WTC11 (cell line): ENCODE data around the gene DOCK1. TPM values are rescaled to one million over a fixed set of nuclear protein-coding genes. Genes with fewer than 3 reads are reported as not detected.

Experiments used
- ATAC-seq: fragments of 200-7000 bp; cut with Tn5 transposase; 2 replicates; pipeline ENCODE4 v1.10.0; 2021; ENCODE audit warnings: mild to moderate bottlenecking, moderate library complexity
- CTCF ChIA-PET: fragments of 300-600 bp; sonication (Branson Sonifier 250); formaldehyde crosslinking; loops from one replicate; lab custom pipeline; 2021; ENCODE audit warnings: antibody characterized with exemption; lab: Charles Lee
- POLR2A ChIA-PET: fragments of 350-600 bp; sonication (Branson Sonifier 250); formaldehyde crosslinking; loops from one replicate; lab custom pipeline; 2021; ENCODE audit warnings: antibody characterized with exemption; lab: Charles Lee
- DNase-seq: peaks from one replicate; pipeline ENCODE4 v3.0.0; 2021; ENCODE audit warnings: low spot score
- H3K27ac Mint-ChIP-seq: 2 replicates; pipeline ENCODE4 v1.8.0; 2021; ENCODE audit warnings: mixed read lengths
- H3K27me3 Mint-ChIP-seq: 2 replicates; pipeline ENCODE4 v1.8.0; 2021; ENCODE audit warnings: low read depth, mild to moderate bottlenecking, moderate library complexity, mixed read lengths
- H3K36me3 Mint-ChIP-seq: 2 replicates; pipeline ENCODE4 v1.8.0; 2021; ENCODE audit warnings: mixed read lengths
- H3K4me1 Mint-ChIP-seq: 2 replicates; pipeline ENCODE4 v1.8.0; 2022; ENCODE audit warnings: mixed read lengths
- H3K4me3 Mint-ChIP-seq: 2 replicates; pipeline ENCODE4 v1.8.0; 2021; ENCODE audit warnings: mild to moderate bottlenecking, moderate library complexity, mixed read lengths
- H3K9me3 Mint-ChIP-seq: 2 replicates; pipeline ENCODE4 v1.8.0; 2021; ENCODE audit warnings: mixed read lengths
- ARID4B ChIP-seq: sonication (generic); formaldehyde crosslinking; IDR thresholded peaks from 2 replicates; pipeline ENCODE4 v1.8.0; 2023; ENCODE audit warnings: missing genetic modification reagents, mild to moderate bottlenecking, borderline replicate concordance
- ATF6 ChIP-seq: sonication (generic); formaldehyde crosslinking; IDR thresholded peaks from 2 replicates; pipeline ENCODE4 v1.8.1; 2023; ENCODE audit warnings: mild to moderate bottlenecking, missing genetic modification reagents
- CREB1 ChIP-seq: sonication (generic); formaldehyde crosslinking; IDR thresholded peaks from 2 replicates; pipeline ENCODE4 v1.8.0; 2023; ENCODE audit warnings: mild to moderate bottlenecking, missing genetic modification reagents
- E2F4 ChIP-seq: sonication (generic); formaldehyde crosslinking; IDR thresholded peaks from 2 replicates; pipeline ENCODE4 v1.8.1; 2022; ENCODE audit warnings: low read depth, mild to moderate bottlenecking, moderate library complexity, missing genetic modification reagents, borderline replicate concordance
- ELF4 ChIP-seq: sonication (generic); formaldehyde crosslinking; IDR thresholded peaks from 2 replicates; pipeline ENCODE4 v1.8.1; 2022; ENCODE audit warnings: low read depth, mild to moderate bottlenecking, moderate library complexity, missing genetic modification reagents
- ERG ChIP-seq: fragments of 250-450 bp; sonication (Bioruptor Pico); IDR thresholded peaks from 2 replicates; pipeline ENCODE4 v1.8.0; 2021; ENCODE audit warnings: mild to moderate bottlenecking
- FOXJ3 ChIP-seq: sonication (generic); formaldehyde crosslinking; IDR thresholded peaks from 2 replicates; pipeline ENCODE4 v1.9.0; 2021; ENCODE audit warnings: missing genetic modification reagents, mild to moderate bottlenecking, borderline replicate concordance
- HMGA2 ChIP-seq: fragments of 250-450 bp; sonication (Bioruptor Pico); IDR thresholded peaks from 2 replicates; pipeline ENCODE4 v1.4.0; 2021; ENCODE audit warnings: mild to moderate bottlenecking, moderate library complexity
- PRDM15 ChIP-seq: sonication (generic); formaldehyde crosslinking; IDR thresholded peaks from 2 replicates; pipeline ENCODE4 v1.8.0; 2022; ENCODE audit warnings: missing genetic modification reagents
- PREB ChIP-seq: sonication (generic); formaldehyde crosslinking; IDR thresholded peaks from 2 replicates; pipeline ENCODE4 v1.8.1; 2022; ENCODE audit warnings: mild to moderate bottlenecking, missing genetic modification reagents, moderate library complexity, borderline replicate concordance
- PRRX2 ChIP-seq: fragments of 250-450 bp; sonication (Bioruptor Pico); IDR thresholded peaks from 2 replicates; pipeline ENCODE4 v1.8.0; 2021; ENCODE audit warnings: mild to moderate bottlenecking
- SP1 ChIP-seq: sonication (generic); formaldehyde crosslinking; conservative IDR thresholded peaks from 2 replicates; pipeline ENCODE4 v1.8.1; 2022; ENCODE audit warnings: missing genetic modification reagents
- TCF7 ChIP-seq: sonication (generic); formaldehyde crosslinking; IDR thresholded peaks from 2 replicates; pipeline ENCODE4 v1.8.0; 2022; ENCODE audit warnings: mild to moderate bottlenecking, low read depth, missing genetic modification reagents, moderate library complexity
- TEAD4 ChIP-seq: sonication (generic); formaldehyde crosslinking; IDR thresholded peaks from 2 replicates; pipeline ENCODE4 v1.8.0; 2022; ENCODE audit warnings: mild to moderate bottlenecking, missing genetic modification reagents
- TP53 ChIP-seq: sonication (generic); formaldehyde crosslinking; IDR thresholded peaks from 2 replicates; pipeline ENCODE4 v1.8.1; 2023; ENCODE audit warnings: mild to moderate bottlenecking, missing genetic modification reagents
- USF1 ChIP-seq: sonication (generic); formaldehyde crosslinking; IDR thresholded peaks from 2 replicates; pipeline ENCODE4 v1.8.0; 2022; ENCODE audit warnings: mild to moderate bottlenecking, missing genetic modification reagents
- ZNF396 ChIP-seq: fragments of 250-450 bp; sonication (Bioruptor Pico); IDR thresholded peaks from 2 replicates; pipeline ENCODE4 v1.8.0; 2021; ENCODE audit warnings: mild to moderate bottlenecking, moderate library complexity, borderline replicate concordance
- ZNF532 ChIP-seq: fragments of 250-450 bp; sonication (Bioruptor Pico); IDR thresholded peaks from 2 replicates; pipeline ENCODE4 v1.9.0; 2021; ENCODE audit warnings: mild to moderate bottlenecking, borderline replicate concordance
- ZNF671 ChIP-seq: fragments of 250-450 bp; sonication (Bioruptor Pico); IDR thresholded peaks from 2 replicates; pipeline ENCODE4 v1.8.0; 2021; ENCODE audit warnings: mild to moderate bottlenecking
- total RNA-seq: library from RNA; stranded (reverse); gene quantifications from 3 replicates; pipeline ENCODE4 v1.2.3, GENCODE V29; 2021

Gene DOCK1
- total RNA-seq, 1 experiment from 2014 or later, result 52.1 TPM

- DNase-seq, result no peak
- Mint-ChIP-seq H3K4me3 (no peak overlapping the region), H3K4me1 (no peaks in the 10 kb centered on the region; the same call in 1 of the 2 replicates), H3K27ac (no peak overlapping the region), H3K36me3 (peaks cover 55% of the 10 kb centered on the region), H3K9me3 (peaks cover 45% of the 10 kb centered on the region), H3K27me3 (peaks cover 24% of the 10 kb centered on the region)
- no peak for ATAC-seq
- CTCF ChIA-PET, result no interaction called here
- POLR2A ChIA-PET, result no interaction called here
- TF ChIP-seq ATF6, result no peak
- no peak for TF ChIP-seq ZNF671
- TF ChIP-seq HMGA2 (CRISPR knock-in tag), result no peak
- TF ChIP-seq TCF7 (CRISPR knock-in tag), result no peak
- TF ChIP-seq ELF4 (CRISPR knock-in tag), result no peak
- no peak for TF ChIP-seq TP53 (CRISPR knock-in tag)
- no peak for TF ChIP-seq ARID4B (CRISPR knock-in tag)
- no peak for TF ChIP-seq CREB1 (CRISPR knock-in tag)
- no peak for TF ChIP-seq USF1 (CRISPR knock-in tag)
- no peak for TF ChIP-seq TEAD4 (CRISPR knock-in tag)
- TF ChIP-seq PRDM15 (CRISPR knock-in tag), result no peak
- no peak for TF ChIP-seq ERG (CRISPR knock-in tag)
- no peak for TF ChIP-seq FOXJ3
- no peak for TF ChIP-seq SP1 (CRISPR knock-in tag)
- TF ChIP-seq E2F4 (CRISPR knock-in tag), result no peak
- TF ChIP-seq PREB (CRISPR knock-in tag), result no peak
- no peak for TF ChIP-seq PRRX2 (CRISPR knock-in tag)
- no peak for TF ChIP-seq ZNF396 (CRISPR knock-in tag)
- no peak for TF ChIP-seq ZNF532 (CRISPR knock-in tag)
These were observed 6.8 kb upstream of the DOCK1 start for GRCh38 chr10:126898460-126898859.
